K562 (cell line): ENCODE measurements around the gene C16orf74. TPM values are rescaled to one million over a fixed set of nuclear protein-coding genes. Genes with fewer than 3 reads are reported as not detected.
A peak's percentile ranks its signal among the peaks of the same experiment; 100 is the strongest.

Experiments
- CBX2 ChIP-seq: fragments of 200-600 bp; sonication (generic); IDR thresholded peaks from one replicate; pipeline ENCODE4 v1.6.1; 2012; ENCODE audit warnings: mild to moderate bottlenecking, low read length, inconsistent platforms; ENCODE audit not compliant: insufficient read depth, poor library complexity, severe bottlenecking
- CTCFL ChIP-seq: IDR thresholded peaks from 2 replicates; pipeline ENCODE4 v1.6.1; 2011; ENCODE audit warnings: borderline replicate concordance, low read depth, mild to moderate bottlenecking, moderate library complexity, low read length; ENCODE audit not compliant: insufficient read depth, poor library complexity, severe bottlenecking
- HDAC2 ChIP-seq: fragments of 450-650 bp; IDR thresholded peaks from 2 replicates; pipeline ENCODE4 v1.6.1; 2016; ENCODE audit warnings: mild to moderate bottlenecking
- KLF16 ChIP-seq: IDR thresholded peaks from 2 replicates; pipeline ENCODE4 v1.6.1; 2016; ENCODE audit warnings: antibody characterized with exemption
- LEF1 ChIP-seq: fragments of 450-650 bp; IDR thresholded peaks from 2 replicates; pipeline ENCODE4 v1.6.1; 2016; ENCODE audit warnings: mild to moderate bottlenecking
- MTA3 ChIP-seq: fragments of 450-650 bp; formaldehyde crosslinking; IDR thresholded peaks from 2 replicates; pipeline ENCODE4 v1.6.1; 2017; ENCODE audit warnings: mild to moderate bottlenecking, borderline replicate concordance
- NCOR1 ChIP-seq: fragments of 450-650 bp; IDR thresholded peaks from 2 replicates; pipeline ENCODE4 v1.6.1; 2016; ENCODE audit warnings: mild to moderate bottlenecking, moderate library complexity
- PKNOX1 ChIP-seq: fragments of 450-650 bp; IDR thresholded peaks from 2 replicates; pipeline ENCODE4 v1.6.1; 2016
- POLR3A ChIP-seq: IDR thresholded peaks from 2 replicates; pipeline ENCODE4 v1.6.1; 2011; ENCODE audit warnings: borderline replicate concordance, mild to moderate bottlenecking, moderate library complexity; ENCODE audit not compliant: insufficient read length, insufficient read depth; ENCODE audit errors: extremely low read depth
- REST ChIP-seq, 2 experiments: fragments of 450-650 bp; formaldehyde crosslinking in 1 of 2; IDR thresholded peaks; 2 replicates each; pipeline versions ENCODE4 v1.4.0 to v1.6.1; 2014 to 2020; ENCODE audit warnings: mild to moderate bottlenecking in 2 of 2, borderline replicate concordance in 1 of 2, low read depth in 1 of 2
- SREBF1 ChIP-seq: fragments of 150-350 bp; IDR thresholded peaks from 2 replicates; pipeline ENCODE4 v1.6.1; 2014; ENCODE audit warnings: antibody characterized with exemption, low read depth, low read length, borderline replicate concordance
- TOE1 ChIP-seq, 2 experiments: fragments of 450-650 bp in 1 of 2; sonication (generic) in 1 of 2; formaldehyde crosslinking in 1 of 2; IDR thresholded peaks; 2 replicates each; pipeline versions ENCODE4 v1.7.1 to v1.8.0; 2016 to 2022; ENCODE audit warnings: borderline replicate concordance in 2 of 2, mild to moderate bottlenecking in 2 of 2, antibody characterized with exemption in 1 of 2, inconsistent platforms in 1 of 2, low read depth in 1 of 2, missing genetic modification reagents in 1 of 2, moderate library complexity in 1 of 2
- USF1 ChIP-seq: sonication (generic); formaldehyde crosslinking; IDR thresholded peaks from 2 replicates; pipeline ENCODE4 v1.9.0; 2022; ENCODE audit warnings: mild to moderate bottlenecking, missing genetic modification reagents
- ZNF75A ChIP-seq: fragments of 450-650 bp; formaldehyde crosslinking; IDR thresholded peaks from 2 replicates; pipeline ENCODE4 v1.4.0; 2020; ENCODE audit warnings: mild to moderate bottlenecking
- polyA plus RNA-seq, 8 experiments: library from polyadenylated mRNA; depleted of rRNA in 4 of 8; stranded (reverse) in 5 of 8; unstranded in 3 of 8; fragments of >200 nt; fragmentation: Nextera tagmentation in 2 of 8; fragmentation: Illumina TruSeq in 1 of 8; extraction: Ambion mirVana in 2 of 8; extraction: Trizol in 1 of 8; gene quantifications; 2 replicates each; pipeline versions ENCODE4 v1.2.1 to v1.2.3, GENCODE V29; 2011 to 2014; ENCODE audit warnings: inconsistent platforms in 1 of 8, missing spikeins in 1 of 8
- total RNA-seq, 7 experiments: library from RNA; depleted of rRNA in 6 of 7; stranded (reverse); fragments of >200 nt in 6 of 7; fragmentation: Illumina TruSeq in 2 of 7; extraction: Trizol in 2 of 7; gene quantifications; 2 replicates each; pipeline versions ENCODE4 v1.2.1 to v1.2.3, GENCODE V29; 2011 to 2021; ENCODE audit warnings: low replicate concordance in 1 of 7

Gene C16orf74
- total and polyA plus RNA-seq, 9 of the 15 experiments (the other 6 are each of a cell fraction or from before 2014, with no cell fraction given): not detected

- TF ChIP-seq REST (IDR thresholded peaks at IDR 0.05; ENCODE audit: borderline replicate concordance) (peak; percentile 20; the same call in 1 of the 2 replicates), REST (CRISPR knock-in tag; IDR thresholded peaks at IDR 0.05; ENCODE audit: low read depth) (no peak), TOE1 (IDR thresholded peaks at IDR 0.05; ENCODE audit: borderline replicate concordance) (peak; percentile 76), TOE1 (CRISPR knock-in tag; IDR thresholded peaks at IDR 0.05; ENCODE audit: borderline replicate concordance, low read depth) (no peak), ZNF75A (CRISPR knock-in tag) (no peak), MTA3 (0 out of 2 replicates have a peak, but pooled peaks have one; percentile 35), POLR3A (no peak), CBX2 (no peak), USF1 (peak; percentile 58), SREBF1 (no peak), LEF1 (no peak), PKNOX1 (0 out of 2 replicates have a peak, but pooled peaks have one; percentile 22), CTCFL (peak; percentile 22), HDAC2 (no peak), KLF16 (no peak), NCOR1 (no peak)
These were observed 32.2 kb downstream of the C16orf74 start (continued) for GRCh38 chr16:85718682-85719081.
